ENCODE measurements around the gene FARSA. TPM values are rescaled to one million over a fixed set of nuclear protein-coding genes. Genes with fewer than 3 reads are reported as not detected.
A peak's percentile ranks its signal among the peaks of the same experiment; 100 is the strongest.
"Not testable (repeated sequence)": the region's sequence is repeated elsewhere in the genome, so short reads cannot be mapped to it uniquely, and the experiment has no call there.

FARSA gene
- polyA plus RNA-seq (2011; rRNA removed) (15.5 and 33.6 TPM in 2 replicates), polyA minus RNA-seq (2011; rRNA and poly(A)+ RNA removed) (28.6 and 29.3 TPM in 2 replicates)

GRCh38 chr19:12933287-12934072, at the start of gene FARSA:
Gene FARSA, minus strand, starts transcription at chr19:12933711. Its CDS starts 15 bp downstream, at chr19:12933696.
- no peak for DNase-seq (ENCODE audit: low read depth)
- Histone ChIP-seq H3K36me3 (ENCODE audit: control insufficient read depth, insufficient read depth, low read length) (peaks cover 13% of the 10 kb centered on the region), H3K4me3 (ENCODE audit: low read depth, low read length) (peak within 1 kb of the TSS; percentile 94), H3K27me3 (ENCODE audit: control insufficient read depth, insufficient read depth, low read length) (no peaks in the 10 kb centered on the region)
- no peak for TF ChIP-seq CTCF (IDR thresholded peaks at IDR 0.05; ENCODE audit: insufficient read depth, low read depth, low read length)
- CTCF ChIA-PET, result interaction anchor here (1.2 to 2.2 kb wide), 2 partner anchors 15 to 32 kb away, joined by 3 to 9 read pairs; partner anchors contain the start of gene SYCE2
- POLR2A ChIA-PET, result interaction anchor here (0.5 to 0.7 kb wide), 4 partner anchors 9 to 158 kb away, joined by 3 to 7 read pairs (median 3); partner anchors contain the start of gene GCDH

GRCh38 chr19:12983091-12983490, 49.6 kb upstream of the FARSA start:
- peak overlapping the region; percentile 39 for H3K4me3 ChIP-seq (ENCODE audit: low read depth, low read length)
- H3K36me3 ChIP-seq (ENCODE audit: control insufficient read depth, insufficient read depth, low read length), result no peaks in the 10 kb centered on the region
- CTCF ChIA-PET, result interaction anchor here (0.8 to 13.2 kb wide), 9 partner anchors 18 to 122 kb away, joined by 3 to 185 read pairs (median 5); no protein-coding TSS in a partner anchor
- POLR2A ChIA-PET, result no interaction called here
- no peak for DNase-seq (ENCODE audit: low read depth)
- no peaks in the 10 kb centered on the region for H3K27me3 ChIP-seq (ENCODE audit: control insufficient read depth, insufficient read depth, low read length)
- TF ChIP-seq CTCF (IDR thresholded peaks at IDR 0.05; ENCODE audit: insufficient read depth, low read depth, low read length), result no peak

DNA sequence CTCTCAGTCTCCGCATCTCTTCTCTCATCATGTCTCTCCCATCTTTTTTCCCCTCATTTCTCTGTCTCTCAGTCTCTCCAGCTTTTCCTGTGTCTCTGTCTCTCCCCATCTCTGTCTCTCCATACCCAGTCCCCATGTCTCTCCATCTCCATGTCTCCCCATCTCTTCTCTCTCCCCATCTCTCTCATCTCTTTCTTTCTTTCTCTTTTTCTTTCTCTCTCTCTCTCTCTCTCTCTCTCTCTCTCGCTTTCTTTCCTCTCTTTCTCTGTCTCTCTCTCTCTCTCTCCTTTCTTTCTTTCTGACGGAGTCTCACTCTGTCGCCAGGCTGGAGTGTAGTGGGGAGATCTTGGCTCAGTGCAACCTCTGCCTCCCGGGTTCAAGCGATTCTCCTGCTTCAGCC, 49.1 kb upstream of the FARSA start:
- no peaks in the 10 kb centered on the region for H3K36me3 ChIP-seq (ENCODE audit: control insufficient read depth, insufficient read depth, low read length)
- H3K4me3 ChIP-seq (ENCODE audit: low read depth, low read length), result no peak overlapping the region
- H3K27me3 ChIP-seq (ENCODE audit: control insufficient read depth, insufficient read depth, low read length), result no peaks in the 10 kb centered on the region
- DNase-seq (ENCODE audit: low read depth), result no peak
- POLR2A ChIA-PET, result no interaction called here
- no peak for TF ChIP-seq CTCF (IDR thresholded peaks at IDR 0.05; ENCODE audit: insufficient read depth, low read depth, low read length)
- CTCF ChIA-PET, result interaction anchor here (0.8 to 13.2 kb wide), 8 partner anchors 17 to 122 kb away, joined by 4 to 185 read pairs (median 6); no protein-coding TSS in a partner anchor

DNA sequence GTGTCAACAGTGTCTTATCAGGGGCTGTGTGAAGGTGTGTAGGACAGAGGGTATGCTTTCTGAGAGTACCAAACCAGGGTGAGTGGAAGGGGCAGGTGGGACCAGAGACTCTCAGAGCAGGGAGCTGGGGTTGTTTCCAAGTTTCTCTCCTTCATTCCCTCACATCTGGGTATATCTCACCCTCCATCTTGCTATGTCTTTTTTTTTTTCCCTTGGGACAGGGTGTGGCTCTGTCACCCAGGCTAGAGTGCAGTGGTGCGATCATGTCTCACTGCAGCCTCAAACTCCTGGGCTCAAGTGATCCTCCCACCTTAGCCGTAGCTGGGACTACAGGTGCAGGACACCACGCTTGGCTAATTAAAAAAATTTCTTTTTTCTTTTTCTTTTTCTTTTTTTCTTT, 46.5 kb upstream of the FARSA start:
- ChIA-PET POLR2A (no interaction called here), CTCF (interaction anchor here (0.6 to 13.2 kb wide), 8 partner anchors 14 to 283 kb away, joined by 3 to 185 read pairs (median 32); no protein-coding TSS in a partner anchor)
- no peak for DNase-seq (ENCODE audit: low read depth)
- TF ChIP-seq CTCF (IDR thresholded peaks at IDR 0.05; ENCODE audit: insufficient read depth, low read depth, low read length), result no peak
- Histone ChIP-seq H3K27me3 (ENCODE audit: control insufficient read depth, insufficient read depth, low read length) (no peaks in the 10 kb centered on the region), H3K4me3 (ENCODE audit: low read depth, low read length) (no peak overlapping the region), H3K36me3 (ENCODE audit: control insufficient read depth, insufficient read depth, low read length) (no peaks in the 10 kb centered on the region)

- DNase-seq (ENCODE audit: low read depth); H3K27me3 ChIP-seq (ENCODE audit: control insufficient read depth, insufficient read depth, low read length); H3K36me3 ChIP-seq (ENCODE audit: control insufficient read depth, insufficient read depth, low read length); POLR2A ChIA-PET; H3K4me3 ChIP-seq (ENCODE audit: low read depth, low read length): not testable (repeated sequence)
- CTCF ChIA-PET, result interaction anchor here (0.6 to 13.2 kb wide), 12 partner anchors 9 to 613 kb away, joined by 3 to 185 read pairs (median 12); partner anchors contain the start of genes IER2 and STX10
These were observed 42.6 kb upstream of the FARSA start for GRCh38 chr19:12976109-12976508.

All from BJ (cell line).